HAP-1 (cell line): Measurements from ENCODE around the gene CHTOP.
A peak's percentile ranks its signal among the peaks of the same experiment; 100 is the strongest.

Experiments
- DNase-seq, 2 experiments: peaks; one replicate each; pipeline ENCODE4 v3.0.0-alpha.2; 2016 to 2020; ENCODE audit warnings: low spot score in 2 of 2
- H3K27me3 ChIP-seq: fragments of 250-450 bp; sonication (Bioruptor Pico); 2 replicates; pipeline ENCODE4 v1.5.1; 2020; ENCODE audit warnings: low read depth, mild to moderate bottlenecking, moderate library complexity
- H3K36me3 ChIP-seq: fragments of 250-450 bp; sonication (Bioruptor Pico); replicated peaks from 2 replicates; pipeline ENCODE4 v1.5.1; 2020; ENCODE audit warnings: mild to moderate bottlenecking
- H3K4me1 ChIP-seq: fragments of 250-450 bp; sonication (Bioruptor Pico); 2 replicates; pipeline ENCODE4 v1.5.1; 2020; ENCODE audit warnings: mild to moderate bottlenecking
- H3K4me3 ChIP-seq: fragments of 250-450 bp; sonication (Bioruptor Pico); 2 replicates; pipeline ENCODE4 v1.5.1; 2020; ENCODE audit warnings: mild to moderate bottlenecking, moderate library complexity
- H3K9me3 ChIP-seq: fragments of 250-450 bp; sonication (Bioruptor Pico); 2 replicates; pipeline ENCODE4 v1.5.1; 2020; ENCODE audit warnings: mild to moderate bottlenecking, moderate library complexity
- in situ Hi-C: fragments of 300-500 bp; cut with MboI; formaldehyde crosslinking; loops from 3 replicates; pipeline ENCODE4 v1.14.3; 2020; ENCODE audit warnings: low sequenced_read_pairs, inconsistent platforms, mixed read lengths

The CHTOP gene

GRCh38 chr1:153648000-153648643 lies 14.3 kb downstream of the CHTOP start:
- Histone ChIP-seq H3K36me3 (peaks cover 33% of the 10 kb centered on the region), H3K27me3 (no peaks in the 10 kb centered on the region), H3K4me1 (no peaks in the 10 kb centered on the region), H3K4me3 (no peak overlapping the region), H3K9me3 (no peaks in the 10 kb centered on the region)
- no peak for DNase-seq
- in situ Hi-C loops: no loop called here

GRCh38 chr1:153649137-153649862 lies 15.4 kb downstream of the CHTOP start:
- no peak for DNase-seq
- Histone ChIP-seq H3K4me3 (no peak overlapping the region), H3K4me1 (no peaks in the 10 kb centered on the region), H3K27me3 (no peaks in the 10 kb centered on the region), H3K36me3 (peaks cover 21% of the 10 kb centered on the region), H3K9me3 (no peaks in the 10 kb centered on the region)
- in situ Hi-C loops: no loop called here

- Histone ChIP-seq H3K4me1 (no peaks in the 10 kb centered on the region), H3K36me3 (peaks cover 16% of the 10 kb centered on the region), H3K27me3 (no peaks in the 10 kb centered on the region), H3K4me3 (no peak overlapping the region), H3K9me3 (no peaks in the 10 kb centered on the region)
- in situ Hi-C loops: loop anchor here (25.0 kb wide), 1 partner anchor 612 kb away; the partner anchor contains the start of gene HAX1
- no peak for DNase-seq
Measured at GRCh38 chr1:153649863-153650235, 16.0 kb downstream of the CHTOP start.

DNA sequence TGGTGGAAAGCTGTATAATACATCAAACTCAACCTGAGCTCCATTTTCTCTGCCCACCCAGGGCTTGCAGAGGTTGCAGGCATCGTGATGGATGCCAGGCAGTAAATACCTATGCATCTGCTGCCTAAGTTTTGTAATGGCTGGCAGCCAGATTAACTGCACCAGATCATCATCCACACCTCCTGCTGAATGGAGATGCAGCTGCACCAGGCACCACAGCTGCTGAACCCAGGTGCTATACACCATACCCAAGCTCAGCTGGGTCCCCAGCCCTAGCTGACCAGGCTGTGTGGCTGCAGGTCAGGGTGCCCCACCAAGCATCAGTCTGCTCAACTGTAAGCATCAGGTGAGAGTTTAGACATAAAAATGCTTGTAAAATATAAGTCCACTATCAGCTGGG lies 17.9 kb downstream of the CHTOP start:
- H3K36me3 ChIP-seq: no peaks in the 10 kb centered on the region
- H3K9me3 ChIP-seq: no peaks in the 10 kb centered on the region
- no peak overlapping the region for H3K4me3 ChIP-seq
- no peaks in the 10 kb centered on the region for H3K4me1 ChIP-seq
- in situ Hi-C loops: loop anchor here (25.0 kb wide), 1 partner anchor 611 kb away; the partner anchor contains the start of gene HAX1
- DNase-seq: no peak
- no peaks in the 10 kb centered on the region for H3K27me3 ChIP-seq

GRCh38 chr1:153652805-153653500 lies 19.1 kb downstream of the CHTOP start:
- Histone ChIP-seq H3K4me3 (no peak overlapping the region), H3K36me3 (no peaks in the 10 kb centered on the region), H3K9me3 (no peaks in the 10 kb centered on the region), H3K27me3 (no peaks in the 10 kb centered on the region), H3K4me1 (no peaks in the 10 kb centered on the region)
- DNase-seq: no peak
- in situ Hi-C loops: loop anchor here (25.0 kb wide), 1 partner anchor 609 kb away; the partner anchor contains the start of gene HAX1

DNA sequence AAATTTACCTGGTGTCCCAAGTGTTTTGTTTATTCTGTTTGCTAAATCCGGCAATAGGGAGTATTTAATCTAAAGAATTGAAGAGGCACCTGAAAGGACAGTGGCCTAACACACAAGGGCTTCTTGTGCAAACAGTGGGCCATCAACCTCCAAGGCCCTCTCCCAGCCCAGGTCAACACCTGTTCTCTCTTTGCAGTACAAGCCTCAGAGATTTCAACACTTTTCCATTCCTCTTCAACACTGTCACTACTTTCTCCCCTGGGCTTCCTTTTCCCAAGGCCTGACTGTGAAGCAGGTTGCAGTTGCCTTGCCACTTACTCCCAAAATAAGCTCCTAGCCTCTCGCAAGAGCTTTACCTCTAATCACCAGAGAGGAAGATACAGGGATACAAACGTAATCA lies 21.5 kb downstream of the CHTOP start:
- Histone ChIP-seq H3K4me1 (peaks cover 10% of the 10 kb centered on the region), H3K4me3 (no peak overlapping the region), H3K36me3 (peaks cover 11% of the 10 kb centered on the region), H3K9me3 (no peaks in the 10 kb centered on the region), H3K27me3 (no peaks in the 10 kb centered on the region)
- in situ Hi-C loops: loop anchor here (25.0 kb wide), 1 partner anchor 607 kb away; the partner anchor contains the start of gene HAX1
- no peak for DNase-seq

DNA sequence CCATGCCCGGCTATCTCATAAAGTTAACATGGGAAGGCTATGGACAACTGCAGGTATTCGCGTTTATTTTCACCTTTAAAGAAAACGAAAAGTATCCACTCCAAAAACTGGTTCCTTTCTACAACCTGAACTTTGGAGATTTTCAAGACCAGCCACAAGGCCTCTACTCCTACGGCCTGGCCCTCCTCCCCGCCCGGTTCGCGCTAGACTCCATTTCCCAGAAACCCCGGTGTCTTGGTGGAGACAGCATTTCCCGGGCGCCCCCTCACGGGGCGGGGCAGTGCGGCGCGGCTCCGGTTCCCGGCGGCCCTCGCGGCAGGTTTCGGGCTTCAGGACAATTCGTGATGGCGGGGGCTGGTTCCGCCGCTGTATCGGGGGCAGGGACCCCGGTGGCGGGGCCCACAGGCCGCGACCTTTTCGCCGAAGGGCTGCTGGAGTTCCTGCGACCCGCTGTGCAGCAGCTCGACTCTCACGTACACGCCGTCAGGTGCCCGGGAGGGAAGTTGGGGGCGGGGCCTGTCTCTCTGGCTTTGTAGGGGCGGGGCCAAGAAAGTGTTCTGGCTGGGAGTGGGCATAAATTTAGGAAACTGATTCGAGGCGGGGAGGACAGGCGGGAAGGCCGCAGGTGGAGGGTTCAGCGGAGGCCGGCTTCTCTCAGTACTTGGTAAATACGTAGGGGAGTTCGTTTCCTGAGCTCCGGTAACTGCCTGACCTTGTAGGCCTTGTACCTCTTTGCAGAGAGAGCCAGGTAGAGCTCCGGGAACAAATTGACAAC lies 24.7 kb downstream of the CHTOP start, which contains the start of gene SNAPIN:
SNAPIN (plus strand) TSS at position 304 of the 775 bp plus-strand sequence; CDS start at position 345, 41 bp downstream.
- Histone ChIP-seq H3K36me3 (peaks cover 40% of the 10 kb centered on the region), H3K4me1 (peaks cover 10% of the 10 kb centered on the region), H3K9me3 (no peaks in the 10 kb centered on the region), H3K27me3 (no peaks in the 10 kb centered on the region), H3K4me3 (peak within 1 kb of the TSS; percentile 96)
- peak; percentile 93 to 96 for DNase-seq
- in situ Hi-C loops: loop anchor here (25.0 kb wide), 1 partner anchor 604 kb away; the partner anchor contains the start of gene HAX1

GRCh38 chr1:153659175-153659534 lies 25.3 kb downstream of the CHTOP start:
- Histone ChIP-seq H3K4me1 (peaks cover 10% of the 10 kb centered on the region), H3K36me3 (peaks cover 46% of the 10 kb centered on the region), H3K4me3 (peak overlapping the region; percentile 96), H3K9me3 (no peaks in the 10 kb centered on the region), H3K27me3 (no peaks in the 10 kb centered on the region)
- in situ Hi-C loops: loop anchor here (25.0 kb wide), 1 partner anchor 603 kb away; the partner anchor contains the start of gene HAX1
- no peak for DNase-seq

- in situ Hi-C loops: loop anchor here (25.0 kb wide), 1 partner anchor 603 kb away; the partner anchor contains the start of gene HAX1
- peaks cover 51% of the 10 kb centered on the region for H3K36me3 ChIP-seq
- peaks cover 10% of the 10 kb centered on the region for H3K4me1 ChIP-seq
- H3K27me3 ChIP-seq: no peaks in the 10 kb centered on the region
- H3K4me3 ChIP-seq: peak overlapping the region; percentile 96
- peak in 1 of 2 experiments; percentile 37 for DNase-seq
- no peaks in the 10 kb centered on the region for H3K9me3 ChIP-seq
Measured at GRCh38 chr1:153659656-153660055, 25.8 kb downstream of the CHTOP start.

DNA sequence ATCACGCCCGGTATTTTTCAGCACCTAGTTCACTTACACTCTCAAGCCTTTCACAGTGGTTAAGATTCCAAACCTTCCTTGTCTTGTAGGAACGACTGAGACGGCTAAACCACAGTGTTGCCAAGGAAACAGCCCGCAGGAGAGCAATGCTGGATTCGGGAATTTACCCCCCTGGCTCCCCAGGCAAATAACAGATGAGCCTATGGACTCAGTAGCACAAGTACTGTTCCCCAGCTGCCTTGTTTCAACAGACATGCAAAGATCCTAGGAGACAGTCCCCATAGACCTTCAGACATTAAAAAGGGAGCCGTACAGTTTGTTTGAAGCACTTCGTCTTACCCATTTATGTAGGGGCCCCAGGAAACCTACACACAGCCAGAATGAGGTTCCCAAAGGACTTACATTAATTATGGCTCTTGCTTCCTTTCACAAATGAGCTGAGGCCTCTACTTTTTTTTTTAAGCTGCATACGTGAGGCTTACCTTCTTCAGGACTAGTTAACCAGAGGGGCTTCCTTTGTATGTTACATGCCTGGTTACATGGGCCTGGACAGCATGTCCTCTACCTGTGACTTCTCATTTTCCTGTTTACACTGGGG lies 27.3 kb downstream of the CHTOP start:
- in situ Hi-C loops: loop anchor here (25.0 kb wide), 1 partner anchor 601 kb away; the partner anchor contains the start of gene HAX1
- H3K4me3 ChIP-seq: no peak overlapping the region
- H3K4me1 ChIP-seq: peaks cover 10% of the 10 kb centered on the region
- no peak for DNase-seq
- H3K27me3 ChIP-seq: no peaks in the 10 kb centered on the region
- no peaks in the 10 kb centered on the region for H3K9me3 ChIP-seq
- peaks cover 67% of the 10 kb centered on the region for H3K36me3 ChIP-seq

GRCh38 chr1:153662269-153662668 lies 28.4 kb downstream of the CHTOP start:
- no peaks in the 10 kb centered on the region for H3K27me3 ChIP-seq
- in situ Hi-C loops: loop anchor here (25.0 kb wide), 1 partner anchor 600 kb away; the partner anchor contains the start of gene HAX1
- DNase-seq: no peak

DNA sequence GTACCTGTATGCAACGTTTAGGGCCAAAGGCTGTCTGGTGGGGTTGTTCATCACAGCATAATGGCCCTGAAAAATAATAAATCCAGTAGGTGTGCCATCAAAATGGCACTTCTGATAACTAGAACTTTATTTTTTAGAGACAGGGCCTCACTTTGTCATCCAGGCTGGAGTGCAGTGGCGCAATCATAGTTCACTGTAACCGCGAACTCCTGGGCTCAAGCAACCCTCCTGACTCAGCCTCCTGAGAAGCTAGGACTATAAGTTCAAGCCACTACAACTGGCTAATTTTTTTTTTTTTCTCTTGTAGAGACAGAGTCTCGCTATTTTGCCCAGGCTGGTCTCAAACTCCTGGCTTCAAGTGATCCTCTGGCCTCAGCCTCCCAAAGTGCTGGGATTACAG lies 29.3 kb downstream of the CHTOP start:
- no peak for DNase-seq
- Histone ChIP-seq H3K9me3 (no peaks in the 10 kb centered on the region), H3K4me1 (peaks cover 10% of the 10 kb centered on the region), H3K4me3 (no peak overlapping the region), H3K27me3 (no peaks in the 10 kb centered on the region), H3K36me3 (peaks cover 87% of the 10 kb centered on the region)
- in situ Hi-C loops: loop anchor here (25.0 kb wide), 1 partner anchor 599 kb away; the partner anchor contains the start of gene HAX1

More at GRCh38 chr1:153662269-153662668, 28.4 kb downstream of the CHTOP start:
- no peaks in the 10 kb centered on the region for H3K9me3 ChIP-seq
- peaks cover 77% of the 10 kb centered on the region for H3K36me3 ChIP-seq
- H3K4me1 ChIP-seq: peaks cover 10% of the 10 kb centered on the region
- no peak overlapping the region for H3K4me3 ChIP-seq
